WTC11 (cell line): Measurements from ENCODE around the gene TEX44. TPM values are rescaled to one million over a fixed set of nuclear protein-coding genes. Genes with fewer than 3 reads are reported as not detected.

Experiments used
- ATF3 ChIP-seq: sonication (generic); formaldehyde crosslinking; conservative IDR thresholded peaks from 2 replicates; pipeline ENCODE4 v1.8.1; 2022; ENCODE audit warnings: mild to moderate bottlenecking, missing genetic modification reagents
- ATF6 ChIP-seq: sonication (generic); formaldehyde crosslinking; IDR thresholded peaks from 2 replicates; pipeline ENCODE4 v1.8.1; 2023; ENCODE audit warnings: mild to moderate bottlenecking, missing genetic modification reagents
- CBFB ChIP-seq: sonication (generic); formaldehyde crosslinking; IDR thresholded peaks from 2 replicates; pipeline ENCODE4 v1.8.1; 2022; ENCODE audit warnings: mild to moderate bottlenecking, low read depth, missing genetic modification reagents
- CDX4 ChIP-seq: fragments of 250-450 bp; sonication (Bioruptor Pico); IDR thresholded peaks from 2 replicates; pipeline ENCODE4 v1.9.0; 2021; ENCODE audit warnings: moderate library complexity, mild to moderate bottlenecking, inconsistent platforms, borderline replicate concordance
- CTCF ChIP-seq: fragments of 200-600 bp; IDR thresholded peaks from 2 replicates; pipeline ENCODE4 v1.8.0; 2022; ENCODE audit warnings: antibody characterized with exemption
- ERG ChIP-seq: fragments of 250-450 bp; sonication (Bioruptor Pico); IDR thresholded peaks from 2 replicates; pipeline ENCODE4 v1.8.0; 2021; ENCODE audit warnings: mild to moderate bottlenecking
- GABPB1 ChIP-seq: sonication (generic); formaldehyde crosslinking; IDR thresholded peaks from 2 replicates; pipeline ENCODE4 v1.8.1; 2023; ENCODE audit warnings: mild to moderate bottlenecking, missing genetic modification reagents
- HMGXB4 ChIP-seq: sonication (generic); formaldehyde crosslinking; IDR thresholded peaks from 2 replicates; pipeline ENCODE4 v1.8.1; 2023; ENCODE audit warnings: mild to moderate bottlenecking, moderate library complexity, missing genetic modification reagents
- IRF1 ChIP-seq: sonication (generic); formaldehyde crosslinking; IDR thresholded peaks from 2 replicates; pipeline ENCODE4 v1.8.0; 2023; ENCODE audit warnings: missing genetic modification reagents
- IRF2 ChIP-seq: sonication (generic); formaldehyde crosslinking; IDR thresholded peaks from 2 replicates; pipeline ENCODE4 v1.8.0; 2022; ENCODE audit warnings: low read depth, missing genetic modification reagents, borderline replicate concordance
- JUN ChIP-seq: sonication (generic); formaldehyde crosslinking; IDR thresholded peaks from 2 replicates; pipeline ENCODE4 v1.8.0; 2023; ENCODE audit warnings: mild to moderate bottlenecking, missing genetic modification reagents
- PREB ChIP-seq: sonication (generic); formaldehyde crosslinking; IDR thresholded peaks from 2 replicates; pipeline ENCODE4 v1.8.1; 2022; ENCODE audit warnings: mild to moderate bottlenecking, missing genetic modification reagents, moderate library complexity, borderline replicate concordance
- PRRX2 ChIP-seq: fragments of 250-450 bp; sonication (Bioruptor Pico); IDR thresholded peaks from 2 replicates; pipeline ENCODE4 v1.8.0; 2021; ENCODE audit warnings: mild to moderate bottlenecking
- SOX15 ChIP-seq: fragments of 250-450 bp; sonication (Bioruptor Pico); IDR thresholded peaks from 2 replicates; pipeline ENCODE4 v1.9.0; 2021; ENCODE audit warnings: mild to moderate bottlenecking
- STAT6 ChIP-seq: sonication (generic); formaldehyde crosslinking; conservative IDR thresholded peaks from 2 replicates; pipeline ENCODE4 v1.8.1; 2023; ENCODE audit warnings: mild to moderate bottlenecking, low read depth, missing genetic modification reagents, moderate library complexity
- TP53 ChIP-seq: sonication (generic); formaldehyde crosslinking; IDR thresholded peaks from 2 replicates; pipeline ENCODE4 v1.8.1; 2023; ENCODE audit warnings: mild to moderate bottlenecking, missing genetic modification reagents
- ZNF232 ChIP-seq: sonication (generic); formaldehyde crosslinking; IDR thresholded peaks from 2 replicates; pipeline ENCODE4 v1.8.0; 2022; ENCODE audit warnings: mild to moderate bottlenecking, missing genetic modification reagents
- ZNF671 ChIP-seq: fragments of 250-450 bp; sonication (Bioruptor Pico); IDR thresholded peaks from 2 replicates; pipeline ENCODE4 v1.8.0; 2021; ENCODE audit warnings: mild to moderate bottlenecking
- ZSCAN18 ChIP-seq: fragments of 250-450 bp; sonication (Bioruptor Pico); IDR thresholded peaks from 2 replicates; pipeline ENCODE4 v2.1.2; 2022; ENCODE audit warnings: mild to moderate bottlenecking, moderate library complexity
- total RNA-seq: library from RNA; stranded (reverse); gene quantifications from 3 replicates; pipeline ENCODE4 v1.2.3, GENCODE V29; 2021

TEX44 gene
- total RNA-seq, 1 experiment from 2014 or later, result not detected

- no peak for TF ChIP-seq STAT6 (CRISPR knock-in tag)
- TF ChIP-seq CBFB, result no peak
- TF ChIP-seq HMGXB4, result peak; percentile 74
- TF ChIP-seq ZNF232 (CRISPR knock-in tag), result no peak
- TF ChIP-seq ERG (CRISPR knock-in tag), result no peak
- no peak for TF ChIP-seq TP53 (CRISPR knock-in tag)
- TF ChIP-seq JUN, result 0 out of 2 replicates have a peak, but pooled peaks have one; percentile 66
- no peak for TF ChIP-seq PRRX2
- TF ChIP-seq CDX4 (CRISPR knock-in tag), result no peak
- no peak for TF ChIP-seq ATF3 (CRISPR knock-in tag)
- peak; percentile 70; the same call in 1 of the 2 replicates for TF ChIP-seq GABPB1 (CRISPR knock-in tag)
- no peak for TF ChIP-seq CTCF
- no peak for TF ChIP-seq ATF6 (CRISPR knock-in tag)
- no peak for TF ChIP-seq ZNF671 (CRISPR knock-in tag)
- no peak for TF ChIP-seq ZSCAN18
- TF ChIP-seq IRF1 (CRISPR knock-in tag), result no peak; the same call in 1 of the 2 replicates
- no peak for TF ChIP-seq IRF2 (CRISPR knock-in tag)
- no peak for TF ChIP-seq SOX15 (CRISPR knock-in tag)
- TF ChIP-seq PREB, result no peak
Measured at GRCh38 chr2:231613663-231614558, 21.2 kb downstream of the TEX44 start (continued).
